ENCODE results near the gene SH2B3.
"Not testable (repeated sequence)": the region's sequence is repeated elsewhere in the genome, so short reads cannot be mapped to it uniquely, and the experiment has no call there.

The SH2B3 gene

DNA sequence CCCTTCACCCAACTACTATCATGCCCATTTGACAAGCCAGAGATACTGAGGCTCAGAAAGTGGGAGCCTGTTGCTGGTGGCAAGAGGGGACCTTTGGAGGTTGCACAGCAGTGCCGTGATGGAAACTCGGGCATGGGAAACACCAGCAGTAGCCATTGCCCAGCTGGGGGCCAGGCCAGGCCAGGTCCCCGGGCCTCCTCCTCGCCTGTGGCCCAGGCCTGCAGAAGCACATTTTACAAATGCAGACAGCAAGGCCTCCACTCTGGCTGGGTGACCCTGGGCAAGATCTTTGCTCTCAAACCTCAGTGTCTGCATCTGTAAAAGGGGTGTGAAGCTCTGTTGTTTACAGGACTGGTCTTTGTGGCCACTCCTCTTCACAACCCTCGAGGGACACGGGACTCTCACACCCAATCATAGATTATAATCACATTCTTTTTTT, 4.5 kb upstream of the SH2B3 start:
- no peak for DNase-seq (ENCODE audit: extremely low spot score)
- TF ChIP-seq FOXK2 (IDR thresholded peaks at IDR 0.05), result no peak
- CTCF ChIA-PET, result no interaction called here
- POLR2A ChIA-PET, result interaction anchor here (1.2 kb wide), 1 partner anchor 32 kb away, joined by 3 read pairs; the partner anchor contains the start of gene PHETA1

DNA sequence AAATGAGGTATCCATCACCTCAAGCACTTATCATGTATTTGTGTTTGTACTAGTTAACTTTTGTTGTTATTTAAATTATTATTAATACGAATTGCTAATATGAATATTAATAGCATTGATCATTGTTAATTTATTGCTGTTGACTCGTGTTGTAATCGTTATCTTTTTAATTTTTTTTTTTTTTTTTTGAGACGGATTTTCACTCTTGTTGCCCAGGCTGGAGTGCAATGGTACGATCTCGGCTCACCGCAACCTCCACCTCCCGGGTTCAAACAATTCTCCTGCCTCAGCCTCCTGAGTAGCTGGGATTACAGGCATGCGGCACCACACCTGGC, 3.3 kb upstream of the SH2B3 start:
- CTCF ChIA-PET, result interaction anchor here (0.7 to 1.8 kb wide), 2 partner anchors 49 to 231 kb away, joined by 3 to 5 read pairs; no protein-coding TSS in a partner anchor
- POLR2A ChIA-PET; DNase-seq (ENCODE audit: extremely low spot score): not testable (repeated sequence)

DNA sequence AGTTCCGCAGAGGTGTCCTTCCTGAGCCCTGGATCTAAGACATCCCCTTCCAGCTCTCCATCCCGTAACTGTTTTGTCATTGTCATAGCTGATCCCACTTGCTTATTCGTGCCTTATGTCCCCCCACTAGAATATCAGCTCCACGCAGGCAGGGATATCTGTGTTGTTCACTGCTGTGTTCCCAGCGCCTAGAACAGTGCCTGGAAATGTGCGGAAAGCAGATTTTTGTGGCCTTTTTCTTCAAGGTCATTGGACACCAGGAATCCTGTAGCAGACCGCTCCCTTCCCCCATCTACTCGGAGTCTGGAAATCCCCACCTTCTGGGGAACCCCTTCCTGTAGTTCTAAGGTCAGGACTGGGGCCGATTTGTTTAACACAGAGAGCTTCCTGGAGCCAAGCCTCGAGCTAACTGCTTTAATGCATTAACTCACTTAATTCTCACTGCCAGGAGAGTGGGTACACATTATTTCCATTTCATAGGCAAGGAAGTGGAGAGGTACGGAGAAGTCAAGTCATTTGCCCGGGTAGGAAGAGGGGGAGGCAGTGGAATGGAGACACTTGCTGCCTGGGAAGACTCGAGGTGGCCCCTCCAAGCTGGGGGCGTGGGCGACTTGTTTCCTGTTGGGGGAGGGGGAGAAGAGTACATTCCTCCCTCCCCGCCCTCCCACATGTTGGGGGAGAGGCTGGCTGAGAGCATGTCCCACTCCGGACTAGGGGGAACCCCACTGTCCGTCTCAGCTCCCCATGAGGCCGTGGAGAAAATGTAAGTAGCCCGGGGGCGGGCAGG, 1.2 kb upstream of the SH2B3 start:
- CTCF ChIA-PET, result interaction anchor here (1.2 to 1.8 kb wide), 2 partner anchors 19 to 47 kb away, joined by 3 to 6 read pairs; no protein-coding TSS in a partner anchor
- POLR2A ChIA-PET, result interaction anchor here (0.9 kb wide), 1 partner anchor 42 kb away, joined by 3 read pairs; no protein-coding TSS in a partner anchor
- DNase-seq (ENCODE audit: extremely low spot score), result no peak
- TF ChIP-seq FOXM1 (IDR thresholded peaks at IDR 0.05; ENCODE audit: borderline replicate concordance) (no peak), HDGF (IDR thresholded peaks at IDR 0.05; ENCODE audit: borderline replicate concordance) (no peak), ELF4 (IDR thresholded peaks at IDR 0.05) (no peak), ZNF384 (IDR thresholded peaks at IDR 0.05) (no peak), SP1 (IDR thresholded peaks at IDR 0.05) (no peak), NFRKB (IDR thresholded peaks at IDR 0.05) (no peak), FOXA1 (IDR thresholded peaks at IDR 0.05) (no peak), FOXK2 (IDR thresholded peaks at IDR 0.05) (no peak), TARDBP (IDR thresholded peaks at IDR 0.05) (no peak), SUZ12 (IDR thresholded peaks at IDR 0.05) (no peak), L3MBTL2 (conservative IDR thresholded peaks at IDR 0.05) (no peak), LEF1 (IDR thresholded peaks at IDR 0.05; ENCODE audit: borderline replicate concordance) (no peak), BHLHE40 (IDR thresholded peaks at IDR 0.05; ENCODE audit: borderline replicate concordance) (no peak)
- TF ChIP-seq, protein P1, sequence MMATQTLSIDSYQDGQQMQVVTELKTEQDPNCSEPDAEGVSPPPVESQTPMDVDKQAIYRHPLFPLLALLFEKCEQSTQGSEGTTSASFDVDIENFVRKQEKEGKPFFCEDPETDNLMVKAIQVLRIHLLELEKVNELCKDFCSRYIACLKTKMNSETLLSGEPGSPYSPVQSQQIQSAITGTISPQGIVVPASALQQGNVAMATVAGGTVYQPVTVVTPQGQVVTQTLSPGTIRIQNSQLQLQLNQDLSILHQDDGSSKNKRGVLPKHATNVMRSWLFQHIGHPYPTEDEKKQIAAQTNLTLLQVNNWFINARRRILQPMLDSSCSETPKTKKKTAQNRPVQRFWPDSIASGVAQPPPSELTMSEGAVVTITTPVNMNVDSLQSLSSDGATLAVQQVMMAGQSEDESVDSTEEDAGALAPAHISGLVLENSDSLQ (IDR thresholded peaks at IDR 0.05), result no peak

DNA sequence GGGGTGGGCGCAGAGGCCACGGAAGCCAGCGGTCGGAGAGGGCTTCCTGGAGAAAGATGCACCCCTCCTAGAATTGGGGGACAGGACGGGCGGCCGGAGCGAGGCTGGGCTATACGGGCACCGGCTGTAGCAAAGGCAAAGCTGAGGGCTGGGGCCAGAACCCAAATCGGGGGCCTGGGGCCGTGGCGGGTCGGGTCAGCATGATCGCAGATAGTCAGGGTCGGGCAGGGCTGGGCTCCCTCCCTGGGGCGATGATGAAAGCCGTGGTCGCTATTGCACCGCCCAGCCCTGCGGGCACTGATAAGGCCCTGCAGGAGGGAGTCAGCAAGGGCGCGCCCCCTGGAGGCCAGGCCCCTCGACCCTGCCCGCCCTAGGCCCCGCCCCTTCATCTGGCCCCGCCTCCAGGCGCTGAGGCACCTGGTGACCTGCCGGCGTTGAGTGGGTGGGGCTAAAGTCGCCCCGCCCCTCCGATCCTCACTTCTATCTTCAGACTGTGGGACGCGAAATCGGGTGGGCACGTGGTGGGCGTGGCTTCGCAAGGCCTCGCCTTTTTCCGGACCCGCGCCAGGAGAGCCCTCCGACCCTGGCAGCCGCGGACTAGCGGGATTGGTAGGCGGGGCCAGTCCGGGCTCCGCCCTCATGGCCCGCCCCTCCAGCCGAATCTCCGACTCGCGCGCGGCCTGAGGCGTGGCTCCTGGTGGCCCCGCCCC, 419 bp upstream of the SH2B3 start:
- ChIA-PET POLR2A (no interaction called here), CTCF (interaction anchor here (1.8 kb wide), 1 partner anchor 46 kb away, joined by 6 read pairs; no protein-coding TSS in a partner anchor)
- no peak for TF ChIP-seq ELF4 (IDR thresholded peaks at IDR 0.05)
- TF ChIP-seq HDGF (IDR thresholded peaks at IDR 0.05; ENCODE audit: borderline replicate concordance), result peak; percentile 99
- TF ChIP-seq SP1 (IDR thresholded peaks at IDR 0.05), result peak; percentile 84
- TF ChIP-seq LEF1 (IDR thresholded peaks at IDR 0.05; ENCODE audit: borderline replicate concordance), result no peak
- peak; percentile 98 for DNase-seq (ENCODE audit: extremely low spot score)

DNA sequence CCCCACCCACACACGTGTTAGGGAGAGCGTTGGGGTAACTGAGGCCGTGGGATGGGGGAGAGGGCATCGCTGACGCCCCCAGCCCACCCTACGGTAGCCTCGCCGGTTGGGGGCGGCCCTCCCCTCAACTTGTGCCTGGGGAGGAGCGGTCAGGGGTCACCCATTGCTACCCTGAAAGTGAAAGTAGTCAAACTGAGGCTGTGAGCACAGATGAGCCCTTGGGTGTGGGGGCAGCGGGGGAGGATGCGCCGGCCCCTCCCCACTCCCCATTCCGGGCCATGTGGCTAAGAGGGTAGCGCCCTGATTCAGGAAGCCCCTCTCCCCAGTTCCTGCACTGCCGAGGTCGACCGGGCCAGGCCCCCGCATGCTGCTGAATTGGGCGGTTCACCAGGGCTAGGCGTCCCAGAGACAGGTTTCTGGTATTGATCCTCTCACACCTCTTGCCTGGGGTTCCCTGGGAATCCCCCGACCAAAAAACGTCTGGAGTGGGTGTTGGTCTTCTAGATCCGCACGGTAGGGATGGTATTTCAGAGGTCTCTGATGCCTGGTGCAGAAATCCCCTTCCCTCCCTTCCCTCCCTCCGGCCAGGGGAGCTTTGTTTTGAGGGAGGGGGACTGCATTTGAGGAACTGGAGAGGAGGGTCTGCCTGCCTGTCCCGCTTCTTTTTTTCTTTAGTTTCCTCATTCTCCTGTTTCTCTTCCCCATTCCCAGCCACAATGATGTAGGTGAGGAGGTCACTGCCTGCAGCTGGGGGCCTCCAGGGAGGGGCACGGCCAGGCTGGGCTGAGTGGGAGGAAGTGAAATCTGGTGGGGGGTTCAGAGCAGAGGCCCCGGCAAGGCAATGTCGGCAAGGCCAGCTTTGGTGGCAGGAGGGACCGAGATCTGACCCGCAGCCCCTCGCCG, 1.0 kb downstream of the SH2B3 start:
- ChIA-PET CTCF (no interaction called here), POLR2A (no interaction called here)
- DNase-seq (ENCODE audit: extremely low spot score), result no peak
- TF ChIP-seq FOXK2 (IDR thresholded peaks at IDR 0.05) (no peak), ELF4 (IDR thresholded peaks at IDR 0.05) (no peak), L3MBTL2 (conservative IDR thresholded peaks at IDR 0.05) (no peak), SUZ12 (IDR thresholded peaks at IDR 0.05) (no peak), BHLHE40 (IDR thresholded peaks at IDR 0.05; ENCODE audit: borderline replicate concordance) (no peak), CTBP1 (IDR thresholded peaks at IDR 0.05; ENCODE audit: borderline replicate concordance) (no peak)
- TF ChIP-seq, protein P1 (IDR thresholded peaks at IDR 0.05), result no peak

DNA sequence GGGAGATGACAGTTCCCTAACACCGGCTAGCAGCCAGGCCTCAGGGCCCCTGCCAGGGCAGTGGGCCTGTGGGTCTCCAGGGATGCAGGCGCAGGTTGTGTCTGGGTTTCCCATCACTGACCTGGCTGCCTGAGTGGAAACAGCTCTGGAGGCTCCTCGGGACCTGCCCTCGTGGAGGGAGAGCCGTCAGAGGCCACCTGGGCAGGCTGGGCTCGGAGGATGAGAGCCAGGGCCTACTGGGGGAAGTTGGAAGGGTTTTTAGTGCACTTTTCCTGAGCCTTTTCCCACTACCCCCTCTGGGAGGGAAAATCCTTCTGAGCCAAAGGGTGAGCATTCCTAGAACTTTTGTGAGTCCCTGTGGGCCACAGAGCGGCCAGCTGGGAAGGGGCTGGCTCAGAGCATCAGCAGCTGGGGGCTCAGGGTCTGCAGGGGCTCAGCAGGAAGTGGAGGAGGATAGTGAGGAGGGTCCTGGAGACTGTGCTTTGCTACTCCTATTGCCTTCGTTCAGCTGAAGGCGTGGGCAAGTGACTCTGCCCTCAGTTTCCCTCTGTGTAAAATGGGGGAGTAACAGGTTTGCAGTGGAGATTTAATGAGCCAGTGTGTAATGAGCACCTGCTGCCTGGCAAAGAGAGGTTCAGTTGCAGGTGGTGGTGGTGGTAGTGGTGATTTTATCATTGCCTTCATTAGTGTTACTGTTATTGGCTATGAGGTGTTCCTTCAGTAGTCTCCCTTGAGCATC, 1.8 kb downstream of the SH2B3 start:
- no peak for DNase-seq (ENCODE audit: extremely low spot score)
- POLR2A ChIA-PET, result no interaction called here
- CTCF ChIA-PET, result no interaction called here
- TF ChIP-seq FOXK2 (IDR thresholded peaks at IDR 0.05) (no peak), SUZ12 (IDR thresholded peaks at IDR 0.05) (no peak), ARNT (IDR thresholded peaks at IDR 0.05) (no peak), TARDBP (IDR thresholded peaks at IDR 0.05) (no peak), SP1 (IDR thresholded peaks at IDR 0.05) (no peak), LEF1 (IDR thresholded peaks at IDR 0.05; ENCODE audit: borderline replicate concordance) (no peak)
- TF ChIP-seq, protein P1 (IDR thresholded peaks at IDR 0.05), result no peak

All from HEK293T (cell line).